ENCODE measurements around the gene SLC26A9. TPM values are rescaled to one million over a fixed set of nuclear protein-coding genes. Genes with fewer than 3 reads are reported as not detected.

SLC26A9 gene
- total and polyA plus RNA-seq, 9 of the 15 experiments (the other 6 are each of a cell fraction or from before 2014, with no cell fraction given), result 0.03 TPM; not detected in 8

- TF ChIP-seq CUX1 (CRISPR knock-in tag; IDR thresholded peaks at IDR 0.05) (no peak), ZFP91 (CRISPR knock-in tag; IDR thresholded peaks at IDR 0.05) (no peak), ZBED1 (IDR thresholded peaks at IDR 0.05) (no peak), ERF (CRISPR knock-in tag; IDR thresholded peaks at IDR 0.05) (no peak), OTX1 (CRISPR knock-in tag; IDR thresholded peaks at IDR 0.05) (no peak), ETS1 (conservative IDR thresholded peaks at IDR 0.05; ENCODE audit: control insufficient read depth, low read depth, low read length) (no peak), TRIM25 (IDR thresholded peaks at IDR 0.05; ENCODE audit: borderline replicate concordance) (no peak)
These were observed 17.0 kb downstream of the SLC26A9 start (continued) for GRCh38 chr1:205926213-205926612.
